Stimulated activated CD4-positive, alpha-beta T cell treated with anti-CD3 and anti-CD28 coated beads, TNF-alpha, amount 100 ng/mL, for 24 hours (primary cell): ENCODE measurements around the gene TAMALIN.

Experiments
- DNase-seq, 3 experiments: peaks; one replicate each; pipeline ENCODE4 v3.0.0-alpha.2; 2020; ENCODE audit warnings: low read depth in 3 of 3

TAMALIN gene

DNA sequence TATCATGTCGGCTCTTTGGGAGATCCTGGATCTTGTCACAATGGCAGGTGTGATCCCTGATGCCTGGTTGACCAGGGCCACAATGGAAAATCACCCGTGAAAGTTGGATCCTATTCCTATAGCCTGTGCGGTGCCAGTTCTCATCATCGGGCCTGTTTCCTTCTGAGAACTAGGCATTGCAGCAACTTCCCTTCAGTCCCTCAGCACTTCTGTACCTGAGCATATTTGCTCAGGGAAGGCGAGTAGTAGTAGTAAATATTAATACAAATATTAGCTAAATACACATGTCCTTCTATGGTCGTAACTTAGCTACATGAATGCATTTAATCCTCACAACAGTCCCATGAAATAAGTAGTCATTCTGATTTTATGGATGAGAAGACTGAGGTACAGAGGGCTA is 22.1 kb upstream of the TAMALIN start:
- no peak for DNase-seq

DNA sequence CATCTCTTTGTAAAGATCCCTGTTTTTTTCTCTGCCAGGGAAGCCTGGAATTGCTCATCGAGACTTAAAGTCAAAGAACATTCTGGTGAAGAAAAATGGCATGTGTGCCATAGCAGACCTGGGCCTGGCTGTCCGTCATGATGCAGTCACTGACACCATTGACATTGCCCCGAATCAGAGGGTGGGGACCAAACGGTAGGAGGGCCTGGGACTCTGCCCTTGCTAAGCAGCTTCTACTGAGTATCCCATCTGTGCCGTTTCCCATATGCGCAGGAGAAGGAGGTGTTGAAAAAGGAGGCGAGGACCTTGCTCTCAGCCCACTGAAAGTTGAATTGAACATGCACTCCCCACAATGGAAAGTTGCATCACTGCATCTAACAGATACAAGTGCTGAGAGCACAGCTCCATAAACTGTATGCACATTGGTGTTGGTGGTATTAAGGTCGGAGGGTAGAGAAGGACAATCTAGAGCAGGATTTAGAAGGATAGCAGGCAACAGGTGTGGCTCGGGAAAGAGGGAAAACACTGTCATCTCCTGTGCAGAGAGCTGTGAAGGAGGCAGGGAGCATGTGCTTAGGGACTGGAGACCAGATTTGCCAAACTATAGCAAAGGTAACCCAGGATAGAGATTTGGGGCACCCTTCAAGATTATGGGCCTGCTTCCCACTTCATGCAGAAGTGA is 21.5 kb upstream of the TAMALIN start:
- DNase-seq, result no peak

DNA sequence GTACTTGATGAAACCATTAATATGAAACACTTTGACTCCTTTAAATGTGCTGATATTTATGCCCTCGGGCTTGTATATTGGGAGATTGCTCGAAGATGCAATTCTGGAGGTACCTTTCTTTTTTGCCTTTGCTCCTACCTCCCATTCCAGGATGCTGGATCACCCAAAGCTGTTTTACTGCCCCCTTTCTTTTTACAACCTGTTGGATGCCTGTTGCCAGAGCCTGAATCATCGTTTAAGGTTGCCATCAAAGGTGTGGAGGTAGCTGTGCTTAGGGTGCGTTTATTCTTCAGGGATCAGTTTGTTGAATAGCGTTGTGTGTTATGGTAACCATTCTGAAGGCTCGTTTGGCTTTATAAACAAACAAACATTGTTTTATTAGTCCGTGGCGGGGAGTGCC is 19.9 kb upstream of the TAMALIN start:
- no peak for DNase-seq

DNA sequence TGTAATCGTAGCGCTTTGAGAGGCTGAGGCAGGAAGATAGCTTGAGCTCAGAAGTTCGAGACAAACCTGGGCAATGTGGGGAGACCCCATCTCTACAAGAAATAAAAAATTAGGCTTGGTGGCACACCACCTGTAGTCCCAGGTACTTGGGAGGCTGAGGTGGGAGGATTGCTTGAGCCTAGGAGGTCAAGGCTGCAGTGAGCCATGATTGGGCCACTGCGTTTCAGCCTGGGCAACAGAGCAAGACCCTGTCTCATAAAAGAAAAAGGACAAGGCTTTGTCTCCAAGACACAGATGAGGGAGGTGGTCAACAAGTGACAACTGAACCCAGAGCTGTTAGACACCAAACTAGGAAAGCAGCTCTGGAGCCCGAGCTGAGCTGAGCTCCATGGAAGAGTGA is 14.5 kb upstream of the TAMALIN start:
- DNase-seq, result no peak

DNA sequence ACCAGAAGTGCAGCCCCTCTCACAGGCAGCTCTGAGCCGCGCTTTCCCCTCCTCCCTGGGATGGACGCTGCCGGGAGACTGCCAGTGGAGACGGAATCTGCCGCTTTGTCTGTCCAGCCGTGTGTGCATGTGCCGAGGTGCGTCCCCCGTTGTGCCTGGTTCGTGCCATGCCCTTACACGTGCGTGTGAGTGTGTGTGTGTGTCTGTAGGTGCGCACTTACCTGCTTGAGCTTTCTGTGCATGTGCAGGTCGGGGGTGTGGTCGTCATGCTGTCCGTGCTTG is 12.3 kb upstream of the TAMALIN start:
- no peak for DNase-seq

DNA sequence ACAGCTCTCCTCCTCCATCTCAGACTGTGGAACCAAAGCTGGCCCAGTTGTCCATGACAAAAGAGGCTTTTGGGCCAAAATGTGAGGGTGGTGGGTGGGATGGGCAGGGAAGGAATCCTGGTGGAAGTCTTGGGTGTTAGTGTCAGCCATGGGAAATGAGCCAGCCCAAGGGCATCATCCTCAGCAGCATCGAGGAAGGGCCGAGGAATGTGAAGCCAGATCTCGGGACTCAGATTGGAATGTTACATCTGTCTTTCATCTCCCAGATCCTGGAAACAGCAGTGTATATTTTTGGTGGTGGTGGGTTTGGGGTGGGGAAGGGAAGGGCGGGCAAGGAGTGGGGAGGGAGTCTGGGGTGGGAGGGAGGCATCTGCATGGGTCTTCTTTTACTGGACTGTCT is 11.8 kb upstream of the TAMALIN start:
- no peak for DNase-seq

DNA sequence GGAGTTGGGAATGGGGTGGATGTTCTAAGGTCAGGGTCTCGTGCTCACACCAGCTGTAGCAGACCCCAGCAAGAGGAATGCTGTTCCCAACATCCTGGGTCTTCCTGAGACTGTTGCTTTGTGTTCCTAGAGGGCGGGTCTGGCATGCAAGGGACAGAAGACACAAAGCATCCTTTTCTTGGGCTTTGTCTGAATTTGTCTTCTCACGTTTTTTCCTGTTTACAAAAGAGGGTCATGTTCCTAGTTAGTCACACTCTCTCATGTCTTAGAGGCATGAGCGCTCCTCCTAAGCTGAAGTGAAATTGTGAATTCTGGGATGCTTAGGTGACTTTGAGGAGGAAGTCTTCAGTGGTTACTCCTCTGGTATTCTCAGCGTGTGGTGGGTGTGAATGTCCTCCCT is 9.6 kb upstream of the TAMALIN start:
- DNase-seq, result no peak

DNA sequence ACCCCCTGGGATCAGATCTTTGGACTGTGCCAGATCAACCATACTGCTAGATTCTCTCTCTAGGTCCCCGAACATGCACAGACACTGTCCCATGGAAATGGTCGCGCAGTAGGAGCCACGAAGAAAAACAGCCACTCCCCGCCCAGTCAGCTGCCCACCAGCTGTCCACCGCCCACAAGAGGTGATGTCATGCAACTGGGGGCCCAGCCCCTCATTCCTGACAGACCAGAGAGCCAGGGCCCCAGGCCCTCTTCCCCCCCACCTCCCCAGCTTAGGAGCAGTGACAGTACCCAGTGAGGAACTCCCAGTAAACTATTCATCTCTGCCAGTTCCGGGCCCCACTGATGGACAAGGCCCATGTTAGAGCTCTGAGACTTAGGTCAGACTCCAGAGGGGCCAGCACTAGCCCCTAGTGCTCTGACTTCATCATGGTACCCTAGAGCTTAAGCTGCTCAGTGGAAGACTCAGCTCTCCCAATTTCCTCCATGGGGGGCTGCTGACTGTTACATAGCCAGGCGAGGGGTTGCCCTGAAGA is 3.7 kb upstream of the TAMALIN start:
- no peak for DNase-seq

DNA sequence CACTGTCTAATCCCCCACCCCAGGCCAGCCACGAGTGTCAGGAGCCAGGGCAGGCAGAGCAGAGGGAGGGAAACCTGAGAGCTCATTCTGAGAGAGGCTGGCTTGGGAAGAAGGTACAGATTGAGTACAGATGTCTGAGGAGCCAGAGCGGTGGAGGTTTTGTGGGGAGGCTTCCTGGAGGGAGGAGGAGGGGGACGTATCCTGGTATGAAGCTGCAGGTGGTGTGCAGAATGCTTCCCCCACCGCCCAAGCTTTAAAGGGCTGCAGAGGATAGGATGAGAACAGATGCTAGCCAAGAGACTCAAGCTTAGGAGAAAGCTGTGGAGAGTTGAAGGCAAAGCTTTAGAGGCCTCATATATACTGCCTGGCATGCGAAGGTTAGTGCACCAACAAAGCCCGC is 3.2 kb upstream of the TAMALIN start:
- DNase-seq, result no peak

DNA sequence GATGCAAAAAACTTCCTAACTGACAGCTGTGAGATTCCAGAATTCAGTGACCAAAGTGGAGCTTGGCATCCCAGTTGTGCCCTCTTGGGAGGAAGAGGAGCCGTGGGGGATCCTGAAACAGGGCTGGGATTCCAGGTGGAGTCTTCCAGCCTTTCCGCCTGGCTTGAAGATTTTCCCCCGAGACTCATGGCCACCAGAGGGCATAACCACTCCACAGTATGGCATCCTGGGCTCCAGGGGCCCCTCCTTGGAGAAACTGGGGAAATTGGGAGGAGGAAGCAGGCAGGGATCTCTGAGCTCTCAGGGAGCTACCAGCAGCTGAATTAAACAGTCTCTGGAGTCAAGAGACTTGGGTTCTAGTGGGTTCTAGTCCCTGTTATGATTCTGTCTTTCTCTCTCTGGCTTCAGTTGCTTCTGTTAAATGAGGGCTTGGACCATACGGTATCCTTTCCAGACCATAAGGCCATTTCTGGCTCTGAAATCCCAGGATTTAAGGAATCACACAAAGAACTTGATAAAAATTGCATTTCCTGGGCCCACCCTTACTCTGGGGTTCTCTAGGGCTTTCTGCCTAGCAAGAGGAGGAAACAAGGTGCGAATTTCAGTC is 2.6 kb upstream of the TAMALIN start:
- DNase-seq, result no peak

DNA sequence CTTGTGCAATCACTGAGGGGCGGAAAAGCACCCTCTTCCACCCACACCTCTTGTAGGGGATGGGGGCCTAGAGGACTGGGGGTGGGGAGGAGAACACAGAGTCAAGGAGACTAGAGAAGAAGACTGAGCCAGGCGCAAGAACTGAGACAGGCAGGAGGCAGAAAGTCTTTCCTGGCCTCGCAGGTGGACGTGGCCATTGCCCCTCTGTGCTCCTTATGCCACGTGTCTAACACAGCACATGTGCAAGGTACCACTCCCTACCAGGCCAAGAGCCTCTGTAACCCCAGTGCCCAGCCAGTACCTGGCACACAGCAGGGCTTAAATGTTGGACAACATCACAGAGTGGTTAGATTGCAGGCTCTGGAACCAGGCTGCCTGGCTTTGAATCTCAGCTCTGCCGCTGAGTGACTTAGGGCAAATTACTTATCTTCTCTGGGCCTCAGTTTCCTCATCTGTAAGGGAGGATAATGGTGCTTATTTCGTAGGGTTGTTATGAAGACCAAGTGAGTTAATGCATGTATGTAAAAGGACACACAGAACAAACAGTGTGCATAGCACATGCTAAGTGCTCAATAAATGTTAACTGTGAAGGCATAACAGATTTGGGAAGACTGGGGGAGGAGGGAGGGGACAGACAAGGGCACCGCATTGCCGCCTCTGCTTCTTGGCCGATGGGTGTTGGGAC is 1.4 kb upstream of the TAMALIN start:
- no peak for DNase-seq

DNA sequence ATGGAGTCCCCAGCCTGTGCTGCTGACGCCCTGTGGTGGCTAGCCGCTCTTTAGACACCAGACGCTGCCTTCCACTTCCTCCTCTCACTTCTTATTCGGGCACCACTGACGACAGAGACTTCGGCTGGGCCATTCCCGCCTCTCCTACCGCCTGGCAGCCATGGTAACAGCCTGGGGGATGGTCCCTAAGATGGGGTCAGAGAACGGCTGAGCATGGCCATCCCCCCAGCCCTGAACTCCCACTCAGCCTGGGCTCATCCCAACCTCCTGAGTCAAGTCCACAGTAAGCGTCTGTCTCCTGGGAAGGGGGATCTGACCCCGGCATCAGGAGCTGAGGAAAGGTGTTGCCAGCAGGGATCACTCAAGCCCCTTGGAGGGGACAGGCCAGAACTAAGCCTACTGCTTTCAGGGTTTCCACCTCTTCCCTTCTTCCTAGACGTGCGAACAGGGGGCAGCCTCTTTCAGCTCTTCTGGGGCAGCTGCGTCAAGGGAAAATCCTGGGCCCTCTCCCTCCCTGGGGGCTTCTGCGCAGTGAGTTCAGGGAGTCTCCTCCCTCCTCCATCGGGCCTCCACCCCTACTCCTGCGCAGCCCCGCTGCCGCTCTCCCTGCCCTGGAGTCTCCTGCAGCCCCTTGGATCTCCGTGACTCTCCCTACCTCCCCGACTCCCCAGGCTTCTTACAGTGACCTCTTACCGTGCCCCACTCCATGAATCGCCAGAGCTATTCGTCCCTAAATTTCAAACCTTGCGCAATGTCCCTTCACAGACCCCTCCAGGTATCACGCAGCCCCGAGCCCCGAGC is 643 bp upstream of the TAMALIN start:
- no peak for DNase-seq

DNA sequence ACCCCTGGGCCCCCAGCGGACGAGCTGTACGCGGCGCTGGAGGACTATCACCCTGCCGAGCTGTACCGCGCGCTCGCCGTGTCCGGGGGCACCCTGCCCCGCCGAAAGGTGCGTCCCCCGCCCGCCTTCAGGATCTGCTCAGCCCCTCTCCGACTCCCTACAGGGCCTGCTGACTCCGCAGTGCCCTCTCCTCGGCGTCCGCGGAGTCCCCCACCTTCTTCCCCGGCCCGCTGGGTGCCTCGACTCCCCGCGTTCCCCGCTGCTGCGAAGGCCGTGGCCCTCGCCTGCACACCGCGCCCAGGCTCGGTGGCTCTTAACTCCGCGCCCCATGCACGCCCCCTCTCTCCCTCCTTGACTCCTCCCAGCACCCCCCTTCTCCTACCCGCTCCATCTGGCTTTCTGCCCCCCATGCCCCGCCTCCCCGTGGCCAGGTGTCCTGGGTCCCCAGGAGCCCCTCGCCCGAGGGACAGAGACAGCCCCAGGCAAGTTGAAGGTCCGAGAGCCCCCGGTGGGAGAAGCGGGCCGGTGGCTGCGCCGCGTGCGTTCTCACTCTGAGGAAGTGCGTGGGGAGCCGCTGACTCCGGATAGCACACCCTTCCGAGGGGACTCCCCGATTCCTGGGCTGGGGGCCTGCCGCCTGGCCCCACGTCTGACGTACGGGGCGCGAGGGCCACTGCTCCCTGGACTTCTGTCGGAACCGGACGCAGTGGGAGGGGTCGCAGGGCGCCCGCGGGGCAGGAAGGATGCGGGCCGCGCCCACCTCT is 594 bp downstream of the TAMALIN start:
- peak in 1 of 3 experiments; percentile 49 for DNase-seq

DNA sequence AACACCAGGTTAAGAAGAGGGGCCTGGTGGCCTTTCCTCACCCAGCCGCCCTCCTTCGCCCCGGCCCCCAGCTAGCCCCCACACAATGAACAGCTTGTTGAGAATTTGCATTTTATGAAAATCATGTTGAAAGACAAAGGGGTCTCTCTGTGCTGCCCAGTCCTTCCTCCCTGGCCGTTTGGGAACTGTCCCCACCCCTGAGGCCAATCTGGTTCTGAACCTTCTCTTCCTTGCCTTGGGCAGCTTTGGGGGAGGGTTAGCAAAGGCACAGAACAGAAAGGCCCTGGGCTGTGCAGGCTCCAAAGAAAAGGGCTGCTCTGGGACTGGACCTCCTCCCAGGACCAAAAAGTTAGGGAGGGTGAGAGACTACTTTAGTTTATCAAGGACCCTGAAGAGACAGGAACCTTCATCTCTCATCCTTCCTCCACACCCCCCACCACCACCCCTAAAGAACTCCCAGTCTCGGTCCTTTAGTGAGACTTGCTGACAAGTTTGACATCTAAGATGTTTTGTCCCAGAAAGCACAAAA is 1.3 kb downstream of the TAMALIN start:
- no peak for DNase-seq

DNA sequence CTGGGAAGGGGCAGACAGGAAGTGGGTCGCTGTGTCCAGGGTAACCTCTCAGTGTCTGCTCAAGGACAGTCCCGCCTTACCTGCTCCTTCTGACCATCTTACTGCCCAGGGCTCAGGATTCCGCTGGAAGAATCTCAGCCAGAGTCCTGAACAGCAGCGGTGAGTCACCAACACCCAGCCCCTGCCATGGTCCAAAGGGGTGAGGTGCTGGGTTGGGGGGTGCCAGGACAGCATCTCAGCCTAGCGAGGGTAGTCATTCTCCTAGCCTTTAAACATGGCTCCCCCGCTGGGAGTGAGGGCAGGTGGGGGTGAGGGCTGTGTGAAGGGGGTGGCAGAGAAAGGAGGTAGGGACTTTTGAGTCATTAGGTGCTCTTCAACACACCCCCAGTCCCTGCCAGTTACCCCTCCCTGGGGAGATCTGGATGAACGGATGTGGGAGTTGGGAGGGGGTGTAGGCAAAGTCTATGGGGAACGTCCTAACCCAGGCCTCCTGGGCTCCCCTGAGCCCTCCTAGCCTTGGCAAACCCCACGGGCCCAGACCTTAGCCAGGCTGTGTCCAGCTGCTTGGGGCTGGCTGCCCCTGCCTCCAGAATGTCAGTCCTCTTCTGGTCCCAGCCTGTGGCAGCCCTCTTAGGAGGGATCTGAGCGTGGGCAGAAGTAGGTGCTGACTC is 2.5 kb downstream of the TAMALIN start:
- no peak for DNase-seq

DNA sequence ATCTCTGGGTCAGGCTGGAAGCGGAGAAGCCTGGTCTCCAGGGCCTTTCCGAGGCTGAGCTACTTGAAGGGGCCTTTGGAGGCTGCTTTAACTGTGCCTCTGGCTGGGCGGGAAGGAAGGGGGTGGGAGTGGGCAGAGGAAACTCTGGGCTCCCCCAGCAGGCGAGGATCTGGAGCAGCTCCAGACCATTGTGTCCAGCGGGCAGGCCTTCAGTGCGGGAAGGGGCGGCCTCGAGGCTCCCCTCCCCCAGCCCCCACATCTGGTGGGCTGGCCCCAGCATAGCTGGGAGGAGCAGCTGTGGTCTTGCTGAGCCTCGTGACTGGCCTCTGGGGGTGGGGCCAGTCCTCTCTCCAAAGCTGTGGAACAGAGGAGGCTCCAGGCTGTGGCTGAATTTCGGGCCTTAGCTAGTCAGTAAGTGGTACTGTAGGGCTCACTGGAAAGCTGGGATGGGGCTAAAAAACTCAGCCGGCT is 3.4 kb downstream of the TAMALIN start:
- no peak for DNase-seq

DNA sequence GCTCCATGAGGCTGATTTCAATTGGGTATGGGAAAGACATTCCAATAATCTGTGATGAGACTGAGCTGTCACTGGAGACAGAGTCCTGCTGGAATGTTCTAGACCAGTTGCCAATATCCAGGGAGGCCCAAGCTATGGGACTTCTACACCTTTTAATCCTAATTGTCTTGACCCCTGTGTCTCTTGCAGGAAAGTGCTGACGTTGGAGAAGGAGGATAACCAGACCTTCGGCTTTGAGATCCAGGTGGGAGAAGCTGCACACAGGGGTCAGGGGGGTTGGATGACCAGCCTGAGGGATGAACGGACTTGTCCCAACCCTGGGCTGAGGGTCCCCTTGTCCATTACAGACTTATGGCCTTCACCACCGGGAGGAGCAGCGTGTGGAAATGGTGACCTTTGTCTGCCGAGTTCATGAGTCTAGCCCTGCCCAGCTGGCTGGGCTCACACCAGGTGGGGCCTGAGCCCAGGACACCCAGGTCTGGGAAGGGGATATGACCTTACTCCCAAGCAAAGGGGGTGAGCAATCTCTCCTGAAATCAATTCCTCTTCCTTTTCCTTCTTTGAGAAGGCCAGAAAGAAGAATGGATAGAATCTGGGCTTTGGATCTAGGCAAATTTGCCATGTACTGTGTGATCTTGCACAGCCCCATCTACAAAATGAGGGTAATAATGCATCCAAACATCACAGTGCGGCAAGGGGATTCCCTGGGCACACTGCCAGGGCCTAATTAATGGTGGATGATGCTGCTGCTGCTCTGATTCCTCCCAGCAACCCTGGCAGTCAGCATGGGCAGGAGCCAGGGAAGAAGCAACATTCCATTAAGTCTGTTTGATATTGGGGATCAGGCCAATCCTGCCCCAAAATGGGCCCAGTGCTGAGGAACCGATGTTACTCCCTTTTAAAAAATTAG is 4.2 kb downstream of the TAMALIN start:
- no peak for DNase-seq

DNA sequence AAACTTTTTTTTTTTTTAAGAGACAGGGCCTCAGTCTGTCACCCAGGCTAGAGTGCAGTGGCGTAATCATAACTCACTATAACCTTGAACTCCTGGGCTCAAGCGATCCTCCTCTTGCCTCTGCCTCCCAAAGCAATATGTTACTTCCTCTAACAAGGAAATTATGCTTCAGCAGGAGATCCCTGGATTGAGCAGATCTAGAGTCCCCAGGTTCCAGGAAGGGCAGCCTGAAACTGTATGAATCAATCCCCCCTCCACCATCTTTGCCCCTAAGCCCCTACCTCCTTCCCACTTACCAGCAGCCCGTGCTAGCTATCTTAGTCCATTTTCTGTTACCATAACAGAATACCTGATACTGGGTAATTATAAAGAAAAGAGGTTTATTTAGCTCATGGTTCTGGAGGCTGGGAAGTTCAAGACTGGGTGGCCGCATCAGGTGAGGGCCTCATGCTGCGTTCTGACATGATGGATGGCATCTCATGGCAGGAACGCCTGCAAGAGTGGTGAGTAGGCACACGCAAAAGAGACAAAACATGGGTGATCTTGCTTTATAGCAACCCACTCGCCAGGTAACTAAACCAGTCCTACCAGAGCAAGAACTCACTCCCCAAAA is 5.0 kb downstream of the TAMALIN start:
- DNase-seq, result no peak

DNA sequence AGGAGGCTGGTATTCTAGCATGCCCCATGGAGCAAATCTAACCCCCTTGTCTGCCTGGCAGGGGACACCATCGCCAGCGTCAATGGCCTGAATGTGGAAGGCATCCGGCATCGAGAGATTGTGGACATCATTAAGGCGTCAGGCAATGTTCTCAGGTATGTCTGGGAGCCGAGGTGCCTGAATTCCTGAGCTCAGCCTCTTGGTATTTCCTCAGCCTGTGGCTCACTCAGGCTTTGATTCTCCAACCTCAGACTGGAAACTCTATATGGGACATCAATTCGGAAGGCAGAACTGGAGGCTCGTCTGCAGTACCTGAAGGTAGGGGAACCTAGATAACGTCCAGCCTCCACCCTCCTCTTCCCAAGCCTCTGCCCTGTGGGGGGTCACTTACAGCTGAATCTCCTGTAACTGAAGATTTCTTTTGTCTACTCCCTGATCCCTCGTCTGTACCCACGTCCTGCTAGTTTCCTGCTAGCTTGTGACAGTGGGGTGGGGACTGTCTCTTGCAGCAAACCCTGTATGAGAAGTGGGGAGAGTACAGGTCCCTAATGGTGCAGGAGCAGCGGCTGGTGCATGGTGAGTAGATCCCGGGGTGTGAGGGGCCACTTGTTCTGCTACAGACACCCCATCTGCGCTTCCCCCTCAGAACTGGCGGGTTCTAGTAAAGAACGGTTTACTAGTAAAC is 7.0 kb downstream of the TAMALIN start:
- no peak for DNase-seq
